ENCODE measurements around the gene KIF5A. TPM values are rescaled to one million over a fixed set of nuclear protein-coding genes. Genes with fewer than 3 reads are reported as not detected.
"Not testable (repeated sequence)": the region's sequence is repeated elsewhere in the genome, so short reads cannot be mapped to it uniquely, and the experiment has no call there.

The KIF5A gene
- total RNA-seq, 6 experiments from 2014 or later, result 1.0 to 1.8 (median 1.2) TPM

DNA sequence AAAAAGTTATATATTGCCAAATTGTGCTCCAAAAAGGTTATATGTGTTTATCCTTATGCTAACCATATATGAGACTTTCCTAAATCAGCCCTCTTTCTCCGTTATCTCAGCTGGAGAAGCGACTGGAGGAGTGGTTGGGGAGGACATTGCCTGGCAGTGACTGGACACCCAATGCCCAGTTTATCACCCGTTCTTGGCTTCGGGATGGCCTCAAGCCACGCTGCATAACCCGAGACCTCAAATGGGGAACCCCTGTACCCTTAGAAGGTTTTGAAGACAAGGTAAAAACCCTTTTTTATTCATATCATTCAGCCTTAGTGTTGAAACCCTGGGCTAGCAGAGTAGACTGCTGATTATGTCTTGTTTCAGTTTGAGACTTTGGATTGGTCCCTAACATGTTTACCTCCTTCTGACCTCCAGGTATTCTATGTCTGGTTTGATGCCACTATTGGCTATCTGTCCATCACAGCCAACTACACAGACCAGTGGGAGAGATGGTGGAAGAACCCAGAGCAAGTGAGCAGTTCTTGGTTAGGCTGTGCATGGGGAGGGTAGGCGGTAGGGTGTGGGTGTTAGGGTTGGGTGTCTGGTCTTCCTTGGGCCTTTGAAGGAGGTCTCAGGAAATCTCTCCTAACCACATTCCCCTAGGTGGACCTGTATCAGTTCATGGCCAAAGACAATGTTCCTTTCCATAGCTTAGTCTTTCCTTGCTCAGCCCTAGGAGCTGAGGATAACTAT is 38.1 kb upstream of the KIF5A start:
- no peak overlapping the region for H3K4me3 Mint-ChIP-seq
- H3K27ac Mint-ChIP-seq, result peak overlapping the region; percentile 25; the same call in 1 of the 2 replicates
- no peaks in the 10 kb centered on the region for H3K9me3 Mint-ChIP-seq
- H3K4me1 Mint-ChIP-seq (ENCODE audit: low read depth), result peaks cover 8% of the 10 kb centered on the region
- TF ChIP-seq, protein P1, sequence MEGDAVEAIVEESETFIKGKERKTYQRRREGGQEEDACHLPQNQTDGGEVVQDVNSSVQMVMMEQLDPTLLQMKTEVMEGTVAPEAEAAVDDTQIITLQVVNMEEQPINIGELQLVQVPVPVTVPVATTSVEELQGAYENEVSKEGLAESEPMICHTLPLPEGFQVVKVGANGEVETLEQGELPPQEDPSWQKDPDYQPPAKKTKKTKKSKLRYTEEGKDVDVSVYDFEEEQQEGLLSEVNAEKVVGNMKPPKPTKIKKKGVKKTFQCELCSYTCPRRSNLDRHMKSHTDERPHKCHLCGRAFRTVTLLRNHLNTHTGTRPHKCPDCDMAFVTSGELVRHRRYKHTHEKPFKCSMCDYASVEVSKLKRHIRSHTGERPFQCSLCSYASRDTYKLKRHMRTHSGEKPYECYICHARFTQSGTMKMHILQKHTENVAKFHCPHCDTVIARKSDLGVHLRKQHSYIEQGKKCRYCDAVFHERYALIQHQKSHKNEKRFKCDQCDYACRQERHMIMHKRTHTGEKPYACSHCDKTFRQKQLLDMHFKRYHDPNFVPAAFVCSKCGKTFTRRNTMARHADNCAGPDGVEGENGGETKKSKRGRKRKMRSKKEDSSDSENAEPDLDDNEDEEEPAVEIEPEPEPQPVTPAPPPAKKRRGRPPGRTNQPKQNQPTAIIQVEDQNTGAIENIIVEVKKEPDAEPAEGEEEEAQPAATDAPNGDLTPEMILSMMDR (IDR thresholded peaks at IDR 0.05), result no peak
- DNase-seq, result no peak
- H3K27me3 Mint-ChIP-seq (ENCODE audit: insufficient read depth), result peaks cover 11% of the 10 kb centered on the region; the same call in 1 of the 2 replicates
- H3K36me3 Mint-ChIP-seq (ENCODE audit: low read depth), result peaks cover 50% of the 10 kb centered on the region

DNA sequence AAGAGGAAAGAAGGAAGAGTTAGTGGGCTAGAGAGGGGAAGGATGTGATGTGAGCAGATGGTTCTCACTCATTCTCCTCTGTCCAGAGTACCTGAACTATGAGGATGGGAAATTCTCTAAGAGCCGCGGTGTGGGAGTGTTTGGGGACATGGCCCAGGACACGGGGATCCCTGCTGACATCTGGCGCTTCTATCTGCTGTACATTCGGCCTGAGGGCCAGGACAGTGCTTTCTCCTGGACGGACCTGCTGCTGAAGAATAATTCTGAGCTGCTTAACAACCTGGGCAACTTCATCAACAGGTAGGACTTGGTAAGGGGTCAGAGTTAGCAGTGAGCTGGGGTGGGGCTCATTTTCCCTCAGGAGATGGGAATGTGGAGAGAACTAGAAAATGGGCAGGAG is 37.2 kb upstream of the KIF5A start:
- no peak overlapping the region for H3K4me3 Mint-ChIP-seq
- TF ChIP-seq, protein P1 (IDR thresholded peaks at IDR 0.05), result no peak
- H3K27me3 Mint-ChIP-seq (ENCODE audit: insufficient read depth), result peaks cover 11% of the 10 kb centered on the region; the same call in 1 of the 2 replicates
- H3K9me3 Mint-ChIP-seq, result no peaks in the 10 kb centered on the region
- peak overlapping the region; percentile 25; the same call in 1 of the 2 replicates for H3K27ac Mint-ChIP-seq
- peaks cover 59% of the 10 kb centered on the region for H3K36me3 Mint-ChIP-seq (ENCODE audit: low read depth)
- no peak for DNase-seq
- peaks cover 17% of the 10 kb centered on the region for H3K4me1 Mint-ChIP-seq (ENCODE audit: low read depth)

DNA sequence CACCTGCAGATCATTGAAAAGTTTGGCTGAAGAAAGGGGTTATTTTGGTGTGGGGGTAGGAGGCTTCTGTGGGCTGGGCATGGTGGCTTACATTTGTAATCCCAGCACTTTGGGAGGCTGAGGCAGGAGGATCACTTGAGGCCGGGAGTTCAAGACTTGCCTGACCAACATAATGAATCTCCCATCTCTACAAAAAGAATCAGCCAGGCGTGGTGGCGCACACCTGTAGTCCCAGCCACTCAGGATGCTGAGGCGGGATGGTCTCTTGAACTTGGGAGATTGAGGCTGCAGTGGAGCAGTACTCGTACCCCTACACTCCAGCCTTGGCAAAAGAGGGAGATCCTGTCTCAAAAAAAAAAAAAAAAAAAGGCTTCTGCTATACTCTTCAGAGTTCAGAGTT is 36.6 kb upstream of the KIF5A start:
- H3K4me1 Mint-ChIP-seq (ENCODE audit: low read depth), result peaks cover 23% of the 10 kb centered on the region
- no peaks in the 10 kb centered on the region for H3K9me3 Mint-ChIP-seq
- no peak for DNase-seq
- H3K27ac Mint-ChIP-seq, result no peak overlapping the region; the same call in 1 of the 2 replicates
- TF ChIP-seq, protein P1 (IDR thresholded peaks at IDR 0.05), result no peak
- H3K4me3 Mint-ChIP-seq, result no peak overlapping the region
- peaks cover 11% of the 10 kb centered on the region; the same call in 1 of the 2 replicates for H3K27me3 Mint-ChIP-seq (ENCODE audit: insufficient read depth)
- peaks cover 64% of the 10 kb centered on the region for H3K36me3 Mint-ChIP-seq (ENCODE audit: low read depth)

DNA sequence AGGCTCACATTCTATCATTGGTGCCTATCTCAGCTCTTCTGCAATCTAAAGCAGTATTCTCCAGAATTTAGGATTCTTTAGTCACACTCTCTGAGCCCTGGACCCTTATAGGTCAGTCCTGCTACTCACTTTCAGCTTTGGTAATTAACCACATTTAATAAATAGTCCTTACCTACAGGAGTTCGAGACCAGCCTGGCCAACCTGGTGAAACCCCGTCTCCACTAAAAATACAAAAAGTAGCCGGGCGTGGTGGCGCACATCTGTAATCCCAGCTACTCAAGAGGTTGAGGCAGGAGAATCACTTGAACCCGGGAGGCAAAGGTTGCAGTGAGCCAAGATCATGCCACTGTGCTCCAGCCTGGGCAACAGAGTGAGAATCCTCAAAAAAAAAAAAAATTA is 36.2 kb upstream of the KIF5A start:
- not testable (repeated sequence) for H3K9me3 Mint-ChIP-seq, DNase-seq, H3K4me3 Mint-ChIP-seq, H3K27ac Mint-ChIP-seq
- Mint-ChIP-seq H3K36me3 (ENCODE audit: low read depth) (peaks cover 68% of the 10 kb centered on the region), H3K27me3 (ENCODE audit: insufficient read depth) (peaks cover 11% of the 10 kb centered on the region; the same call in 1 of the 2 replicates), H3K4me1 (ENCODE audit: low read depth) (peaks cover 28% of the 10 kb centered on the region)

DNA sequence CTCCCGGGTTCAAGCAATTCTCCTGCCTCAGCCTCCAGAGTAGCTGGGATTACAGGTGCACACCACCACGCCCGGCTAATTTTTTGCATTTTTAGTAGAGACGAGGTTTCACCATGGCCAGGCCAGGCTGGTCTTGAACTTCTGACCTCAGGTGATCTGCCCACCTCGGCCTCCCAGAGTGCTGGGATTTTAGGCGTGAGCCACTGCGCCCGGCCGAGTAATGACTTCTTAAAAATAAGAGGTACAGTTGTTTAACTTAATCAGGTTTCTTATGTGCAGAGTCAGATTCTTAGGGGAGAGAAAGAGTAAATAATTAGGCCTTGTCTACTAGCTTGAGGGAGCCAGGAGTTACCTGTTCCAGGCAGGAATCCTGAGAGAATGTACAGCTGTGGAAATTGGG is 35.6 kb upstream of the KIF5A start:
- peaks cover 11% of the 10 kb centered on the region; the same call in 1 of the 2 replicates for H3K27me3 Mint-ChIP-seq (ENCODE audit: insufficient read depth)
- peaks cover 69% of the 10 kb centered on the region for H3K36me3 Mint-ChIP-seq (ENCODE audit: low read depth)
- DNase-seq, H3K9me3 Mint-ChIP-seq, H3K4me3 Mint-ChIP-seq: not testable (repeated sequence)
- H3K27ac Mint-ChIP-seq, result peak overlapping the region; percentile 40
- peaks cover 33% of the 10 kb centered on the region for H3K4me1 Mint-ChIP-seq (ENCODE audit: low read depth)

DNA sequence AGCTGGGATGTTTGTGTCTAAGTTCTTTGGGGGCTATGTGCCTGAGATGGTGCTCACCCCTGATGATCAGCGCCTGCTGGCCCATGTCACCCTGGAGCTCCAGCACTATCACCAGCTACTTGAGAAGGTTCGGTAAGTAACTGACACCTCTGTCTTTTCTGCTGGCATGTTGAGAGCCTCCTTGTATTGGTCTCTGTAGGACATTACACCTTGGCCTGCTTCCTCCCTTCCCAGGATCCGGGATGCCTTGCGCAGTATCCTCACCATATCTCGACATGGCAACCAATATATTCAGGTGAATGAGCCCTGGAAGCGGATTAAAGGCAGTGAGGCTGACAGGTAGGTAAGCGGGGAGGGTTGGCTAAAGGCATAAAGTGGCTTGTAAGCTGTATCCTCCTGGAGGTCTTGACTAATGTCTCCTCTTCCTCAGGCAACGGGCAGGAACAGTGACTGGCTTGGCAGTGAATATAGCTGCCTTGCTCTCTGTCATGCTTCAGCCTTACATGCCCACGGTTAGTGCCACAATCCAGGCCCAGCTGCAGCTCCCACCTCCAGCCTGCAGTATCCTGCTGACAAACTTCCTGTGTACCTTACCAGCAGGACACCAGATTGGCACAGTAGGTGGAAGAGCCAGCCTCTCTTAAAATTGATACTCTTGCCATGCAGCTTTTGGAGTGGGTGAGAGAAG is 35.0 kb upstream of the KIF5A start:
- H3K36me3 Mint-ChIP-seq (ENCODE audit: low read depth), result peaks cover 70% of the 10 kb centered on the region
- no peaks in the 10 kb centered on the region for H3K9me3 Mint-ChIP-seq
- TF ChIP-seq, protein P1 (IDR thresholded peaks at IDR 0.05), result no peak
- no peak overlapping the region for H3K4me3 Mint-ChIP-seq
- peaks cover 36% of the 10 kb centered on the region for H3K4me1 Mint-ChIP-seq (ENCODE audit: low read depth)
- DNase-seq, result no peak
- peaks cover 11% of the 10 kb centered on the region; the same call in 1 of the 2 replicates for H3K27me3 Mint-ChIP-seq (ENCODE audit: insufficient read depth)
- H3K27ac Mint-ChIP-seq, result peak overlapping the region; percentile 24; the same call in 1 of the 2 replicates
